ENCODE results near the gene HNF1A. TPM values are rescaled to one million over a fixed set of nuclear protein-coding genes. Genes with fewer than 3 reads are reported as not detected.

Gene HNF1A
- total and polyA plus RNA-seq, 10 of the 15 experiments (the other 5 are each of a cell fraction or from before 2014, with no cell fraction given), result 0.10 TPM; not detected in 9

- Histone ChIP-seq H3K9ac (ENCODE audit: control insufficient read depth, insufficient read depth, low read length) (no peak overlapping the region), H2AFZ (ENCODE audit: control insufficient read depth, low read depth, low read length) (no peak overlapping the region), H3K27ac (ENCODE audit: control insufficient read depth, insufficient read depth) (no peak overlapping the region), H3K4me2 (ENCODE audit: control insufficient read depth, insufficient read depth) (no peak overlapping the region), H3K79me2 (ENCODE audit: control insufficient read depth, insufficient read depth, low read length) (no peaks in the 10 kb centered on the region), H3K4me3 (no peak overlapping the region), H4K20me1 (ENCODE audit: control insufficient read depth, insufficient read depth) (no peaks in the 10 kb centered on the region), H3K36me3 (ENCODE audit: control insufficient read depth in 2 of 2, insufficient read depth in 2 of 2, low read length in 1 of 2) (no peaks in the 10 kb centered on the region), H3K4me1 (ENCODE audit: control insufficient read depth, insufficient read depth, low read length) (no peaks in the 10 kb centered on the region), H3K9me3 (replicated peaks; ENCODE audit: control insufficient read depth, insufficient read depth, low read length) (no peaks in the 10 kb centered on the region), H3K27me3 (replicated peaks in 1 of 2; ENCODE audit: control insufficient read depth in 2 of 2, insufficient read depth in 2 of 2, low read length in 1 of 2) (no peaks in the 10 kb centered on the region)
- in situ Hi-C loops (cut with MboI), result no loop called here
- ChIA-PET SMC1A (ENCODE audit: uncharacterized antibody, unreplicated experiment) (interaction anchor here (0.6 to 1.0 kb wide), 2 partner anchors 11 to 335 kb away, joined by 3 to 5 read pairs; no protein-coding TSS in a partner anchor), RAD21 (ENCODE audit: unreplicated experiment) (interaction anchor here (0.6 kb wide), 1 partner anchor 212 kb away, joined by 3 read pairs; no protein-coding TSS in a partner anchor), POLR2A (no interaction called here), CTCF (no interaction called here)
- no peak for TF ChIP-seq NFYA (IDR thresholded peaks at IDR 0.05; ENCODE audit: borderline replicate concordance, low read depth, low read length)
- TF ChIP-seq MAX (IDR thresholded peaks at IDR 0.05; ENCODE audit: low read depth, low read length), result no peak
- no peak for TF ChIP-seq ZBTB4 (CRISPR knock-in tag; IDR thresholded peaks at IDR 0.05)
- no peak for TF ChIP-seq CBX3 (IDR thresholded peaks at IDR 0.05; ENCODE audit: borderline replicate concordance, low read depth)
- TF ChIP-seq BCL3 (IDR thresholded peaks at IDR 0.05; ENCODE audit: borderline replicate concordance, insufficient read depth, low read depth, low read length, poor library complexity, severe bottlenecking), result no peak
- TF ChIP-seq BCL11A (IDR thresholded peaks at IDR 0.05; ENCODE audit: low read depth, low read length), result no peak
- TF ChIP-seq RCOR1 (conservative IDR thresholded peaks at IDR 0.05; ENCODE audit: low read depth, low read length), result no peak
- TF ChIP-seq ETV6 (conservative IDR thresholded peaks at IDR 0.05 in 1 of 2, IDR thresholded peaks at IDR 0.05 in 1 of 2; ENCODE audit: borderline replicate concordance in 1 of 2, low read depth in 1 of 2), result no peak
- no peak for TF ChIP-seq YY1 (IDR thresholded peaks at IDR 0.05; ENCODE audit: low read depth, low read length)
- TF ChIP-seq SMAD5 (IDR thresholded peaks at IDR 0.05; ENCODE audit: low read depth), result no peak
- 47% methylated on average over 7 of the region's 7 CpGs for WGBS (ENCODE audit: insufficient coverage, insufficient replicate concordance, low lambda C conversion rate, missing lambda C conversion rate)
- intact Hi-C loops (cut with micrococcal nuclease; ENCODE audit: unreplicated experiment), result no loop called here
- DNase-seq (ENCODE audit: low read depth, low spot score) (no peak), FAIRE-seq (no peak), ATAC-seq (no peak)
- no TSS peak for BruUV-seq (replicated peaks)
Observed at GRCh38 chr12:120982659-120983058, 4.3 kb downstream of the HNF1A start.

Data from GM12878 (cell line).